ENCODE measurements around the gene THSD4.

DNA sequence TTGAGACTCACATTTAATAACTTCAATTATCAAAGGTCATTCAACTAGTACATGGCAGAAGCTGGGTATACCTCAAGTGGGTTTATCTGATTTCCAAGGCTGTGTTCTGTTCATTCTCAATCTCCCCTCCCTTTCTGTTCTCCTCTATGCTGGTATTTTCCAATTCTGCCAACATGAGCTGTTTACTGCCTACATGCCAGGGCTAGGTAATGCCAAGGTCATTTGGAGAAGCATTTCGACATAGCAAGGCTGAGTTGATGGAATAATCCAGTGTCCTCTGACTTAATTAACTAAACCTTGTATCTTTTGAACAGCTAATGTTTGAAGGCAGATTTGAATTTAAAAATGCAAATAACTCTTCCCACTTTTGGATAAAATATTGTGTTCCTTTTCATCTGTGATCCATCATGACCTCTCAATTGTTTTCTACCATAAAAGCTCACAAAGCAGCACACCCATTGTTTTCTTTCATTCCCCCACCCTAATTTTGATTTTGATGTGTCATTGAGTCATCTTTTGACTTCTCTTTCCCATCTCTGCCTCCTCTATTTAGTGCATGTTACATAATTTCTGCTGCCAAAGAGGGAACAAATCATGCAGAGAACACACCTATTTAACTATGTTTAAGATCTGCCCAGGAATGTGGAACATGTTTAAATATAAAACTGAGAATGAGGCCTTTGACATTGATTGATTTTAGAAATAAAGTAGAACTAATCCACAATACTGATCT lies 386.2 kb downstream of the THSD4 start:
- TF ChIP-seq ZNF274 (IDR thresholded peaks at IDR 0.05; ENCODE audit: low read depth, low read length) = no peak
- TF ChIP-seq YY1 (IDR thresholded peaks at IDR 0.05; ENCODE audit: insufficient read depth, insufficient read length) = no peak
- TF ChIP-seq SUZ12 (IDR thresholded peaks at IDR 0.05; ENCODE audit: extremely low read depth, insufficient read depth, insufficient read length) = no peak

Data from NT2/D1 (cell line).